ENCODE data around the gene KIF19. TPM values are rescaled to one million over a fixed set of nuclear protein-coding genes. Genes with fewer than 3 reads are reported as not detected.

KIF19 gene
- total RNA-seq, 1 experiment from 2014 or later, result not detected

- ChIA-PET POLR2A (ENCODE audit: unreplicated experiment) (no interaction called here), CTCF (no interaction called here)
- Histone ChIP-seq H3K9me3 (ENCODE audit: insufficient read depth, low read depth) (no peaks in the 10 kb centered on the region), H3F3A (ENCODE audit: insufficient read depth, low read depth) (no peaks in the 10 kb centered on the region), H3K27me3 (ENCODE audit: insufficient read depth, low read depth) (peaks cover 76% of the 10 kb centered on the region), H3K9me2 (ENCODE audit: insufficient read depth) (no peaks in the 10 kb centered on the region), H3K4me1 (replicated peaks; ENCODE audit: insufficient read depth) (no peaks in the 10 kb centered on the region), H3K4me2 (no peak overlapping the region), H3K27ac (no peak overlapping the region), H3K4me3 (no peak overlapping the region), H3K36me3 (ENCODE audit: low read depth) (no peaks in the 10 kb centered on the region), H4K20me1 (ENCODE audit: insufficient read depth) (no peaks in the 10 kb centered on the region), H2AFZ (no peak overlapping the region), H3K79me2 (ENCODE audit: low read depth) (no peaks in the 10 kb centered on the region)
- no TSS peak for BruUV-seq (replicated peaks)
- intact Hi-C loops (cut with micrococcal nuclease; ENCODE audit: unreplicated experiment), result loop anchor here (5.0 kb wide), 1 partner anchor 60 kb away; no protein-coding TSS in a partner anchor
- no peak for DNase-seq
- TF ChIP-seq EZH2 (IDR thresholded peaks at IDR 0.05; ENCODE audit: low read depth), result no peak
- TF ChIP-seq CTCF (conservative IDR thresholded peaks at IDR 0.05), result no peak
Measured at GRCh38 chr17:74362069-74362405, 36.0 kb downstream of the KIF19 start.

DNA sequence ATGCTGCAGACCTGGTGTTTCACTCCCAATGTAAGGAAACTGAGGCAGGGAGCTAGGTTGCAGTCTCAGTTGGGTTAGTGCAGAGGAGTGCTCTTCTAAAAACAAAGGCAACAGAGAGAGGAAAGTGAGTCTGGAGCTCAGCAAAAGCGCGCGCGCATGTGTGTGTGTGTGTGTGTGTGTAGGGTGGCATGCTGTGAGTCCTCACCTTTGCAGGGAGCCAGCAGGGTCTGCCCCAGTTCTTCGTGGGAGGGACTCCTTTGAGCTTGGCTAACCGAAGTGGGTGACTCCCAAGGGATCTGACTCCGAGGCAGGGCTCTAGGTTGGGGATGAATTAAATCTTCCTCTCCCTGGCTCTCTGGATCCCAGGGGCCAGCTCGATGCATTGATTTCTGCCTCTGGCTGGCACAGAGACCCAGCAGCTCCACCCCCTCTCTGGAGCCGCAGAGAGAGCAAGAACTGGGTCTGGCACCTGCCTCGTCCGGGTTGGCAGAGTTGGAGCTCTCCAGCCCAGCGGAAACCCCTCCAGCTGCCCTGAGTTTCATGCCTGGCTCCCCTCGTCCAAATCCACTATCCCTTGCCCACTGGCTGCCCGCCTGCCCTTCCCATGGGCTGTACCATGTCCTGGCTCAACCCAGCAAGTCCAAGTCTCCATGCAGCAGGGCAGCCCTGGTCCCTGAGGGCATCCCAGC, 36.9 kb downstream of the KIF19 start:
- no peak for DNase-seq
- Histone ChIP-seq H4K20me1 (ENCODE audit: insufficient read depth) (no peaks in the 10 kb centered on the region), H3K27ac (no peak overlapping the region), H3K9me3 (ENCODE audit: insufficient read depth, low read depth) (no peaks in the 10 kb centered on the region), H3K4me2 (no peak overlapping the region), H3K36me3 (ENCODE audit: low read depth) (no peaks in the 10 kb centered on the region), H3K27me3 (ENCODE audit: insufficient read depth, low read depth) (peaks cover 83% of the 10 kb centered on the region), H3K79me2 (ENCODE audit: low read depth) (no peaks in the 10 kb centered on the region), H3K4me3 (no peak overlapping the region), H3F3A (ENCODE audit: insufficient read depth, low read depth) (no peaks in the 10 kb centered on the region), H3K9me2 (ENCODE audit: insufficient read depth) (no peaks in the 10 kb centered on the region), H3K4me1 (replicated peaks; ENCODE audit: insufficient read depth) (no peaks in the 10 kb centered on the region), H2AFZ (no peak overlapping the region)
- intact Hi-C loops (cut with micrococcal nuclease; ENCODE audit: unreplicated experiment), result loop anchor here (5.0 kb wide), 1 partner anchor 61 kb away; no protein-coding TSS in a partner anchor
- no TSS peak for BruUV-seq (replicated peaks)
- no peak for TF ChIP-seq EZH2 (IDR thresholded peaks at IDR 0.05; ENCODE audit: low read depth)
- TF ChIP-seq CTCF (conservative IDR thresholded peaks at IDR 0.05), result no peak
- ChIA-PET POLR2A (ENCODE audit: unreplicated experiment) (no interaction called here), CTCF (interaction anchor here (0.7 kb wide), 1 partner anchor 15 kb away, joined by 3 read pairs; no protein-coding TSS in a partner anchor)

DNA sequence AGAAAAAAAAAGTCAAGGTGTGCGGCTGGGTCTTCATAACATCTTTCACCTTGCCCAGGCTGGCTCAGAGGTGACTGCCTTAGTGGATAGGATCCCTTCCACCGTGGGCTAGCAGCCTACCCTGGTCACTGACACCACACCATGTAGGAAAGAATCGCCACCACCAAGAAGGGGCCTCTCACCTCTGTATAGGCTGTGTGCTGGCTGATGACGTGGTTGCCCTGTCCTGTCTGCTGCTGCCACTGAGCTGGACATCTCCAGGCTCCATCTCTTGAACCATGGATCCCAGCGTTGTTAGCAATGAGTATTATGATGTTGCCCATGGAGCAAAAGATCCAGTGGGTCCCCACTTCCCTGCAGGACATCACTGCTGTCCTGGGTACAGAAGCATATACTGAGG, 41.2 kb downstream of the KIF19 start, which contains the start of gene GPR142:
TSS of gene GPR142 (plus strand) at position 301 of the 400 bp plus-strand sequence. CDS start 2,035 bp downstream, outside the sequence.
- Histone ChIP-seq H3K79me2 (ENCODE audit: low read depth) (no peaks in the 10 kb centered on the region), H3K27ac (no peak within 1 kb of the TSS), H3K27me3 (ENCODE audit: insufficient read depth, low read depth) (peaks cover 83% of the 10 kb centered on the region), H3K36me3 (ENCODE audit: low read depth) (no peaks in the 10 kb centered on the region), H3K9me3 (ENCODE audit: insufficient read depth, low read depth) (no peaks in the 10 kb centered on the region), H2AFZ (no peak within 1 kb of the TSS), H3K4me1 (replicated peaks; ENCODE audit: insufficient read depth) (no peaks in the 10 kb centered on the region), H3K4me3 (no peak within 1 kb of the TSS), H3F3A (ENCODE audit: insufficient read depth, low read depth) (no peaks in the 10 kb centered on the region), H3K4me2 (no peak within 1 kb of the TSS), H3K9me2 (ENCODE audit: insufficient read depth) (no peaks in the 10 kb centered on the region), H4K20me1 (ENCODE audit: insufficient read depth) (no peaks in the 10 kb centered on the region)
- no peak for DNase-seq
- ChIA-PET POLR2A (ENCODE audit: unreplicated experiment) (no interaction called here), CTCF (interaction anchor here (1.7 kb wide), 1 partner anchor 12 kb away, joined by 7 read pairs; no protein-coding TSS in a partner anchor)
- BruUV-seq (replicated peaks), result no TSS peak
- TF ChIP-seq EZH2 (IDR thresholded peaks at IDR 0.05; ENCODE audit: low read depth), result no peak
- TF ChIP-seq CTCF (conservative IDR thresholded peaks at IDR 0.05), result no peak
- intact Hi-C loops (cut with micrococcal nuclease; ENCODE audit: unreplicated experiment), result loop anchor here (5.0 kb wide), 2 partner anchors 155 to 500 kb away; partner anchors contain the start of gene TTYH2
